Prostate gland (tissue), 2 donors: ENCODE results near the gene ABCB1. TPM values are rescaled to one million over a fixed set of nuclear protein-coding genes. Genes with fewer than 3 reads are reported as not detected.

Experiments
- DNase-seq: peaks from one replicate; pipeline ENCODE4 v3.0.0-alpha.2; 2019; ENCODE audit warnings: low spot score
- H3K27ac ChIP-seq, 2 donors: fragments of 200-600 bp; sonication (generic); 2 replicates each; pipeline ENCODE4 v1.5.1; 2017 to 2019
- H3K27me3 ChIP-seq: fragments of 200-600 bp; sonication (generic); replicated peaks from 2 replicates; pipeline ENCODE4 v1.5.1; 2019; ENCODE audit not compliant: insufficient read depth
- H3K36me3 ChIP-seq, 2 donors: fragments of 200-600 bp; sonication (generic); 1 replicate in 1 of 2; 2 replicates in 1 of 2; pipeline versions ENCODE4 v1.5.1 to v1.8.1; 2017 to 2019
- H3K4me1 ChIP-seq: fragments of 200-600 bp; sonication (generic); replicated peaks from 2 replicates; pipeline ENCODE4 v1.5.1; 2019
- H3K4me3 ChIP-seq, 2 donors: fragments of 200-600 bp; sonication (generic); 2 replicates each; pipeline ENCODE4 v1.5.1; 2017 to 2019
- H3K9me3 ChIP-seq: fragments of 200-600 bp; sonication (generic); 2 replicates; pipeline ENCODE4 v1.5.1; 2017
- CTCF ChIP-seq, 4 experiments: fragments of 200-600 bp in 2 of 4; fragments of 450-650 bp in 2 of 4; sonication (generic) in 2 of 4; IDR thresholded peaks; 1 replicate in 3 of 4; 2 replicates in 1 of 4; pipeline ENCODE4 v1.5.1; 2016 to 2019; ENCODE audit warnings: antibody characterized with exemption in 4 of 4, mild to moderate bottlenecking in 2 of 4, moderate library complexity in 2 of 4
- POLR2A ChIP-seq: fragments of 450-650 bp; IDR thresholded peaks from one replicate; pipeline ENCODE4 v1.6.1; 2016; ENCODE audit warnings: antibody characterized with exemption, mild to moderate bottlenecking
- POLR2AphosphoS5 ChIP-seq: sonication (generic); formaldehyde crosslinking; IDR thresholded peaks from one replicate; pipeline ENCODE4 v1.6.1; 2017; ENCODE audit warnings: antibody characterized with exemption
- WGBS: methylation state at CpG from one replicate; pipeline ENCODE4 v1.1.5; 2018; 5-methylcytosine and 5-hydroxymethylcytosine counted together
- intact Hi-C: fragments of 100-400 bp; cut with DNase I; formaldehyde crosslinking; loops from one replicate; pipeline ENCODE4 v1.14.2; 2022
- total RNA-seq, 2 donors: library from RNA; depleted of rRNA; stranded (reverse); fragments of >200 nt; gene quantifications; one replicate each; pipeline ENCODE4 v1.1.0, GENCODE V29; 2016

Gene ABCB1
- 10 to 100 TPM in 1 of 2 donors, 1 to 10 TPM in 1; 9.2 to 10.2 TPM for total RNA-seq

DNA sequence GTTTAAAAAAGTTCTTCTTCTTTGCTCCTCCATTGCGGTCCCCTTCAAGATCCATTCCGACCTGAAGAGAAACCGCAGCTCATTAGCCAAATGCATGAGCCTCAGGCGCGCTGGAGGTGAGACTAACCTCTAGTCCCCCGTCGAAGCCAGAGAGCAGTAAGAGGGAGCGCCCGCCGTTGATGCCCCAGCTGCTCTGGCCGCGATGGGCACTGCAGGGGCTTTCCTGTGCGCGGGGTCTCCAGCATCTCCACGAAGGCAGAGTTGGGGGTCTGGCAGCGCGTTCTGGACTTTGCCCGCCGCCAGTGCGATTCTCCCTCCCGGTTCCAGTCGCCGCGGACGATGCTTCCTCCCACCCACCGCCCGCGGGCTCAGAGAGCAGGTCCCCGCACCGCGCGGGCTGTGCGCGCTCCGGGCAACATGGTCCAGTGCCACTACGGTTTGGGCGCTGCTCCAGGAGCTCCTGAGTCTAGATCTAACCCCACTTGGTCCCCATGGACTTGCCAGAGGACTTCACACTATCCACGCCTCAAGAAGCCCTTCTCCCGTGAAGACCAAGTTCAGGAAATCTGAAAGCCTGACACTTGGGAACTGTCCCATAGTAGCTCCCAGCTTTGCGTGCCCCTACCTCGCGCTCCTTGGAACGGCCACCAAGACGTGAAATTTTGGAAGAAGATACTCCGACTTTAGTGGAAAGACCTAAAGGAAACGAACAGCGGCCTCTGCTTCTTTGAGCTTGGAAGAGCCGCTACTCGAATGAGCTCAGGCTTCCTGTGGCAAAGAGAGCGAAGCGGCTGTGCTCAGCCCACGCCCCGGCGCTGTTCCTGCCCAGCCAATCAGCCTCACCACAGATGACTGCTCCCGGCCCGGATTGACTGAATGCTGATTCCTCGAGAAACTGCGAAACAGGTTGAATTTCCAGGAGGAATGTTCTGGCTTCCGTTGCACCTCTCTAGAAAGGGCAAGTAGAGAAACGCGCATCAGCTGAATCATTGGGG lies at the start of gene ABCB1:
Gene ABCB1, minus strand, starts transcription at position 755 of the 995 bp plus-strand sequence. Its CDS starts 700 bp downstream, at position 55.
- TF ChIP-seq POLR2A = no peak
- peak; percentile 38 for TF ChIP-seq POLR2AphosphoS5
- TF ChIP-seq CTCF (IDR thresholded peaks at IDR 0.05) = no peak
- H3K4me3 ChIP-seq = peak within 1 kb of the TSS; percentile 30 to 33
- WGBS = 3% methylated on average over 55 of the region's 61 CpGs
- no peaks in the 10 kb centered on the region for H3K4me1 ChIP-seq
- no peaks in the 10 kb centered on the region for H3K27me3 ChIP-seq
- no peaks in the 10 kb centered on the region for H3K36me3 ChIP-seq
- no peaks in the 10 kb centered on the region for H3K9me3 ChIP-seq
- no peak for DNase-seq
- intact Hi-C loops = no loop called here
- peak within 1 kb of the TSS; percentile 24 to 37 for H3K27ac ChIP-seq

DNA sequence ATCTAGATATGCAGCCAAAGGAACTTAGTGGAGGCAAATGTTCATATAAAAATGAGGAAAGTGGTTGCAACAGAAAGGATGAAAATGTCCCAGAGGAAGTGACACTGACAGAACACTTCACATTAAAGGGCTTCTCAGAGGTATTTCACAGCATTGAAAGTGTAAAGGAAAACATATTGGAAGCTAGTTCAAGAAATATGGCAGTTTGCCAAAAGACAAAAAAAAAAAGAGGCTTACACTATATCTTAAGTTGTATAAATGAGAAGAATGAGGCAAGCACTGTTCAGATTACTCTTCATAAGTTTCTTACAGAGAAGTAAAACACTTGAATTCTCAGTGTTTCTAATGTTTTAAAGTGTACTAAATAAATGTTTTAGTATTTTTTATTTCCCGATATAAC lies 47.6 kb upstream of the ABCB1 start:
- intact Hi-C loops = no loop called here
- 100% methylated on average over 1 of the region's 1 CpG for WGBS

GRCh38 chr7:87645446-87645845 lies 44.8 kb upstream of the ABCB1 start:
- H3K27me3 ChIP-seq = no peaks in the 10 kb centered on the region
- H3K9me3 ChIP-seq = no peaks in the 10 kb centered on the region
- 95% methylated on average over 1 of the region's 1 CpG for WGBS
- no peaks in the 10 kb centered on the region for H3K36me3 ChIP-seq
- no peak for DNase-seq
- no peaks in the 10 kb centered on the region for H3K4me1 ChIP-seq
- TF ChIP-seq POLR2AphosphoS5 = no peak
- no peak for TF ChIP-seq CTCF (IDR thresholded peaks at IDR 0.05)
- TF ChIP-seq POLR2A = no peak
- intact Hi-C loops = no loop called here
- H3K27ac ChIP-seq = no peak overlapping the region
- no peak overlapping the region for H3K4me3 ChIP-seq

More for the DNA sequence above, 47.6 kb upstream of the ABCB1 start:
- H3K4me1 ChIP-seq = no peaks in the 10 kb centered on the region
- TF ChIP-seq POLR2AphosphoS5 (no peak), POLR2A (no peak), CTCF (IDR thresholded peaks at IDR 0.05) (no peak)
- no peaks in the 10 kb centered on the region for H3K27me3 ChIP-seq
- no peaks in the 10 kb centered on the region for H3K9me3 ChIP-seq
- H3K27ac ChIP-seq = no peak overlapping the region
- no peak overlapping the region for H3K4me3 ChIP-seq
- DNase-seq = no peak
- no peaks in the 10 kb centered on the region for H3K36me3 ChIP-seq

- H3K9me3 ChIP-seq = no peaks in the 10 kb centered on the region
- no peak overlapping the region for H3K27ac ChIP-seq
- no peak for DNase-seq
- H3K27me3 ChIP-seq = no peaks in the 10 kb centered on the region
- no peak overlapping the region for H3K4me3 ChIP-seq
- 97% methylated on average over 1 of the region's 1 CpG for WGBS
- intact Hi-C loops = no loop called here
- no peak for TF ChIP-seq POLR2AphosphoS5
- TF ChIP-seq CTCF (IDR thresholded peaks at IDR 0.05) = no peak
- no peaks in the 10 kb centered on the region for H3K4me1 ChIP-seq
- H3K36me3 ChIP-seq = no peaks in the 10 kb centered on the region
These were observed 35.2 kb upstream of the ABCB1 start for GRCh38 chr7:87635921-87636320.
